Measurements from ENCODE around the gene NRXN2.

- TF ChIP-seq EZH2 (IDR thresholded peaks at IDR 0.05; ENCODE audit: insufficient read depth, poor library complexity, severe bottlenecking) = no peak
- no peak for TF ChIP-seq EZH2phosphoT487 (IDR thresholded peaks at IDR 0.05; ENCODE audit: insufficient read depth, low read depth)
Observed at GRCh38 chr11:64613648-64614047, 109.3 kb downstream of the NRXN2 start.

Measured in GM23248 (cell line).